MM.1S (cell line): Measurements from ENCODE around the gene CCBE1.

Source experiments
- DNase-seq: peaks from one replicate; pipeline ENCODE4 v3.0.0-alpha.2; 2015
- H2AFZ ChIP-seq: fragments of 300-600 bp; sonication (generic); 2 replicates; pipeline ENCODE4 v1.6.0; 2016; ENCODE audit warnings: antibody characterized with exemption, low read length
- H3F3A ChIP-seq: fragments of 300-600 bp; sonication (generic); 2 replicates; pipeline ENCODE4 v1.6.1; 2016; ENCODE audit warnings: mild to moderate bottlenecking, antibody characterized with exemption, low read length, moderate library complexity, mixed read lengths; ENCODE audit not compliant: insufficient read depth
- H3K27ac ChIP-seq: fragments of 300-600 bp; sonication (generic); 2 replicates; pipeline ENCODE4 v1.5.1; 2016; ENCODE audit warnings: mild to moderate bottlenecking, low read length
- H3K27me3 ChIP-seq: fragments of 300-600 bp; sonication (generic); replicated peaks from 2 replicates; pipeline ENCODE4 v1.6.0; 2016; ENCODE audit warnings: low read length; ENCODE audit not compliant: insufficient read depth
- H3K36me3 ChIP-seq: fragments of 300-600 bp; sonication (generic); replicated peaks from 2 replicates; pipeline ENCODE4 v1.6.1; 2016; ENCODE audit warnings: mild to moderate bottlenecking, low read length, mixed read lengths; ENCODE audit not compliant: insufficient read depth
- H3K4me1 ChIP-seq: fragments of 300-600 bp; sonication (generic); 2 replicates; pipeline ENCODE4 v1.6.1; 2016; ENCODE audit warnings: low read length, mixed read lengths
- H3K4me2 ChIP-seq: fragments of 300-600 bp; sonication (generic); 2 replicates; pipeline ENCODE4 v1.6.0; 2016; ENCODE audit warnings: low read depth, low read length
- H3K4me3 ChIP-seq: fragments of 300-600 bp; sonication (generic); 2 replicates; pipeline ENCODE4 v1.5.1; 2016; ENCODE audit warnings: low read length, mixed read lengths
- H3K79me2 ChIP-seq: fragments of 300-600 bp; sonication (generic); 2 replicates; pipeline ENCODE4 v1.6.1; 2016; ENCODE audit warnings: mixed run types, low read length, mixed read lengths
- H3K9ac ChIP-seq: fragments of 300-600 bp; sonication (generic); 2 replicates; pipeline ENCODE4 v1.6.1; 2016; ENCODE audit warnings: low read length, mixed read lengths
- H3K9me2 ChIP-seq: fragments of 300-600 bp; sonication (generic); replicated peaks from 2 replicates; pipeline ENCODE4 v1.6.1; 2016; ENCODE audit warnings: mild to moderate bottlenecking, low read length, mixed read lengths; ENCODE audit not compliant: insufficient read depth
- H3K9me3 ChIP-seq: fragments of 300-600 bp; sonication (generic); replicated peaks from 2 replicates; pipeline ENCODE4 v1.6.1; 2016; ENCODE audit warnings: mild to moderate bottlenecking, low read length, mixed read lengths; ENCODE audit not compliant: insufficient read depth
- H4K20me1 ChIP-seq: fragments of 300-600 bp; sonication (generic); 2 replicates; pipeline ENCODE4 v1.6.1; 2016; ENCODE audit warnings: mild to moderate bottlenecking, low read length, moderate library complexity, mixed read lengths; ENCODE audit not compliant: insufficient read depth
- EZH2 ChIP-seq: fragments of 300-600 bp; sonication (generic); optimal IDR thresholded peaks from 2 replicates; pipeline ENCODE3; 2017; ENCODE audit warnings: low read depth, mild to moderate bottlenecking, antibody characterized with exemption, low read length, mixed read lengths
- EZH2phosphoT487 ChIP-seq: fragments of 300-600 bp; sonication (generic); IDR thresholded peaks from 2 replicates; pipeline ENCODE4 v1.6.1; 2018; ENCODE audit warnings: antibody characterized with exemption, low read length
- TF ChIP-seq, protein P1 (sequence below): fragments of 300-600 bp; sonication (generic); IDR thresholded peaks from 2 replicates; pipeline ENCODE4 v1.5.1; 2016; ENCODE audit warnings: antibody characterized with exemption, low read length, mixed read lengths

The CCBE1 gene

DNA sequence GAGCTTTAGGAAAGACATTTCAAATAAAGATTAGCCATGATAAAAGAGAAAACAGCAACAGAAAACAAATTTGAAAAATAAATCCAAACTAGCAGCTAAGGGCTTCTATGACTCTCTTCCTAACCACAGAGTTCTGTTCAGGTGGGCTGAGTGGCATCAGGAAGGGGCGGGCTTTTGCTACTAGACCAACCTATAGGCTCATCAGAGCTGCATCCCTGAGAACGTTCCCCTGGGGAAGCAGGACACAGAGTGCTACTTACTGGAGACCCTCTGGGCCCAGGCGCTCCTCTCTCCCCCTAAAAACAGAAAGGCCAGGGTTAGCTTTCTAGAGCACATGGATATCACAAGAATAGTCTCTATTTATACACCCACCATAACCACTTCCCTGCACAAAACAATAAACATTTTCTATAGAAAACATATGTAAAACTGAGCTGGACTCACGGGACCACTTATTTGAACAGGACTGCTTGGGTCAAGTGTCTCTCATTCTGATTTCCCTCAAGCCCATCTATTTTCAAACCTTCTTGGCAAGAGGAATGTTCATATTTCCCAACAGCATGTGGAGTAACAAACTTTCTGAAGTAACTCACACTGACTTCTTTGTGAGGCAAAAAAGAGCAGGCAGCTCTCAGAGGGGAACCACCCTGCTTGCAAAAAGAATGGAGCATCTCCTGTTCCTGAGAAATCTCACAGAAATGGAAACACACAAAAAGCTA is 259.2 kb downstream of the CCBE1 start:
- no peak for TF ChIP-seq EZH2
- TF ChIP-seq EZH2phosphoT487 = no peak
- TF ChIP-seq, protein P1, sequence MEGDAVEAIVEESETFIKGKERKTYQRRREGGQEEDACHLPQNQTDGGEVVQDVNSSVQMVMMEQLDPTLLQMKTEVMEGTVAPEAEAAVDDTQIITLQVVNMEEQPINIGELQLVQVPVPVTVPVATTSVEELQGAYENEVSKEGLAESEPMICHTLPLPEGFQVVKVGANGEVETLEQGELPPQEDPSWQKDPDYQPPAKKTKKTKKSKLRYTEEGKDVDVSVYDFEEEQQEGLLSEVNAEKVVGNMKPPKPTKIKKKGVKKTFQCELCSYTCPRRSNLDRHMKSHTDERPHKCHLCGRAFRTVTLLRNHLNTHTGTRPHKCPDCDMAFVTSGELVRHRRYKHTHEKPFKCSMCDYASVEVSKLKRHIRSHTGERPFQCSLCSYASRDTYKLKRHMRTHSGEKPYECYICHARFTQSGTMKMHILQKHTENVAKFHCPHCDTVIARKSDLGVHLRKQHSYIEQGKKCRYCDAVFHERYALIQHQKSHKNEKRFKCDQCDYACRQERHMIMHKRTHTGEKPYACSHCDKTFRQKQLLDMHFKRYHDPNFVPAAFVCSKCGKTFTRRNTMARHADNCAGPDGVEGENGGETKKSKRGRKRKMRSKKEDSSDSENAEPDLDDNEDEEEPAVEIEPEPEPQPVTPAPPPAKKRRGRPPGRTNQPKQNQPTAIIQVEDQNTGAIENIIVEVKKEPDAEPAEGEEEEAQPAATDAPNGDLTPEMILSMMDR = no peak
- H2AFZ ChIP-seq = no peak overlapping the region
- no peak for DNase-seq

DNA sequence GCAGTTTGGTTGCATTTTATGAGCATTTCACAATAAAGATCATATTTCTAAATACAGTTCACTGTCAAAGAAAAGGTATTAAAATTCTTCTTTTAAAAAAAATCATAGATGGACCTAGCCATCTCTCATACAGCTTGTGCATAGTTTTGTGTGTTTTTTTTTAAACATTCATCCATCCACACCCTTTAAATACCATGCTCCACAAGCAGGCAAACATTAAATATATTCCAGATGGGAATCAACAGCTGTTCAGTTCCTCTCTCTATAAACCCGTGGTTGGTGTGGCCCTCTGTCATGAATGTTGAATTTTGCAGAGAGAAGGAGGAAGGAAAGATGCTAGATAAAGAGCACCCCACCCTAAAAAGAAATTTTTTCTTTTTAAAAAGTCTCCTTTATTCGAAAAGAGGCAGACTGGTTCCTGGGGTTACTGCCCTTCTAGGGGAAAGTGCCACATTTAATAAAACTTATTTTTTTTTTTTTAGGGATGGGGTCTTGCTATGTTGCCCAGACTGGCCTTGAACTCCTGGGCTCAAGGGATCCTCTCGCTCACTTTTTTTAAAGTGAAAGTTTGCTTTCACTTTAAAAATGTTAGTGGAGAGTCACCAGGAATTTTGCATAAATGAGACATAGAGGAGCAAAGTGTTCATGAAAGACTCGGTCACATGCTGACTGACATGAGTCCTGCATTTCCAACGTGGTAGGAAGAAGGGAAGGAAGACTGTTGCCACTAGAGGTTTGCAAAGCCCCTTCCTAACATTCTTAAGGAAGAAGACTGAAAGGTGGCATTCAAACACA is 264.2 kb downstream of the CCBE1 start:
- H4K20me1 ChIP-seq = no peaks in the 10 kb centered on the region
- no peak overlapping the region for H3K4me3 ChIP-seq
- H3K9me3 ChIP-seq = no peaks in the 10 kb centered on the region
- H3K27me3 ChIP-seq = no peaks in the 10 kb centered on the region
- no peak overlapping the region for H3K4me2 ChIP-seq
- H3K36me3 ChIP-seq = no peaks in the 10 kb centered on the region
- no peaks in the 10 kb centered on the region for H3K79me2 ChIP-seq
- H3K4me1 ChIP-seq = no peaks in the 10 kb centered on the region
- H3K27ac ChIP-seq = no peak overlapping the region
- H3K9ac ChIP-seq = no peak overlapping the region
- H2AFZ ChIP-seq = no peak overlapping the region
- no peaks in the 10 kb centered on the region for H3F3A ChIP-seq
- no peak for DNase-seq
- H3K9me2 ChIP-seq = no peaks in the 10 kb centered on the region
- no peak for TF ChIP-seq EZH2phosphoT487
- TF ChIP-seq, protein P1 = no peak
- TF ChIP-seq EZH2 = no peak

More for the DNA sequence above, 259.2 kb downstream of the CCBE1 start:
- Histone ChIP-seq H3K4me2 (no peak overlapping the region), H3K4me1 (no peaks in the 10 kb centered on the region), H3K27ac (no peak overlapping the region), H3K9me3 (no peaks in the 10 kb centered on the region), H3K79me2 (no peaks in the 10 kb centered on the region), H3K27me3 (no peaks in the 10 kb centered on the region), H3F3A (no peaks in the 10 kb centered on the region), H3K9me2 (no peaks in the 10 kb centered on the region), H3K4me3 (no peak overlapping the region), H3K9ac (no peak overlapping the region), H4K20me1 (no peaks in the 10 kb centered on the region), H3K36me3 (no peaks in the 10 kb centered on the region)

DNA sequence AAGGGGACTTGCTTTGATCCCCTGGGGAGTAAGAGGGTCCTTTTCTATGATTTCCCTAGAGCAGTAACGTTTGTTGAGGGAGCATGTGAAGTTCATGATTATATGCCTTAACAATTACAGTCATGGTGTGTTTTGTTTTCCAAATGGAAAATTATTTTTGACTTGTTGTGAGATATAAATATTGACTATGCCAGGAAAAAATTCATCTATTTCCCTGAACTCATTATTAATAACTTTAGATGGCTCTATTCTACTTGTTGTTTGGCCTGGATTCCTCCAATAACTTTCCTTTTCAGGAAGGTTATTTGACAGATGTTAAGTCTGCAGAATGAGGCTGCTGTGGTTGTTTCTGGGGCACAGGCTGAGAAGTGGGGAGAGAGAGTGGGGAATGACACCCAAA is 266.1 kb downstream of the CCBE1 start:
- no peak overlapping the region for H3K9ac ChIP-seq
- H3K4me3 ChIP-seq = no peak overlapping the region
- no peaks in the 10 kb centered on the region for H4K20me1 ChIP-seq
- no peaks in the 10 kb centered on the region for H3K9me2 ChIP-seq
- H3K79me2 ChIP-seq = no peaks in the 10 kb centered on the region
- DNase-seq = no peak
- H3K36me3 ChIP-seq = no peaks in the 10 kb centered on the region
- H3K4me2 ChIP-seq = no peak overlapping the region
- no peaks in the 10 kb centered on the region for H3F3A ChIP-seq
- H2AFZ ChIP-seq = no peak overlapping the region
- no peak overlapping the region for H3K27ac ChIP-seq
- TF ChIP-seq, protein P1 = no peak
- TF ChIP-seq EZH2phosphoT487 = no peak
- TF ChIP-seq EZH2 = no peak
- no peaks in the 10 kb centered on the region for H3K27me3 ChIP-seq
- H3K4me1 ChIP-seq = no peaks in the 10 kb centered on the region
- H3K9me3 ChIP-seq = no peaks in the 10 kb centered on the region
